Left ventricle myocardium inferior (tissue), 1 donor: ENCODE results near the gene CAMK2A. TPM values are rescaled to one million over a fixed set of nuclear protein-coding genes. Genes with fewer than 3 reads are reported as not detected.

Source experiments
- DNase-seq: peaks from one replicate; pipeline ENCODE4 v3.0.0-alpha.2; 2020
- H3K27ac ChIP-seq: fragments of 200-600 bp; replicated peaks from 2 replicates; pipeline ENCODE4 v1.8.0; 2021
- H3K27me3 ChIP-seq: fragments of 200-600 bp; 2 replicates; pipeline ENCODE4 v1.8.0; 2021; ENCODE audit warnings: low read depth
- H3K36me3 ChIP-seq: fragments of 200-600 bp; 2 replicates; pipeline ENCODE4 v1.8.0; 2021
- H3K4me1 ChIP-seq: fragments of 200-600 bp; 2 replicates; pipeline ENCODE4 v1.8.0; 2021
- H3K4me3 ChIP-seq: fragments of 200-600 bp; 2 replicates; pipeline ENCODE4 v1.8.0; 2021; ENCODE audit warnings: mild to moderate bottlenecking, moderate library complexity
- H3K9me3 ChIP-seq: fragments of 200-600 bp; replicated peaks from 2 replicates; pipeline ENCODE4 v1.8.0; 2021
- intact Hi-C: fragments of 100-400 bp; cut with micrococcal nuclease; formaldehyde crosslinking; loops from one replicate; pipeline ENCODE4 v1.11.0; 2022
- total RNA-seq: library from RNA; stranded (reverse); fragmentation: NEBNext Ultra II Directional; extraction: Animal tissue kit (Norgen Biotek cat#: 25700); gene quantifications from one replicate; pipeline ENCODE4 v1.2.1, GENCODE V29; 2021
- TF ChIP-seq, protein P1 (sequence below): fragments of 200-600 bp; IDR thresholded peaks from 2 replicates; pipeline ENCODE4 v1.8.0; 2021; ENCODE audit warnings: antibody characterized with exemption, mild to moderate bottlenecking, borderline replicate concordance
- donor health status: DM: no; HTN: yes; CAD: no; lungs with severe emphysema.

CAMK2A gene
- total RNA-seq, 1 donor from 2014 or later, result 19.4 TPM

DNA sequence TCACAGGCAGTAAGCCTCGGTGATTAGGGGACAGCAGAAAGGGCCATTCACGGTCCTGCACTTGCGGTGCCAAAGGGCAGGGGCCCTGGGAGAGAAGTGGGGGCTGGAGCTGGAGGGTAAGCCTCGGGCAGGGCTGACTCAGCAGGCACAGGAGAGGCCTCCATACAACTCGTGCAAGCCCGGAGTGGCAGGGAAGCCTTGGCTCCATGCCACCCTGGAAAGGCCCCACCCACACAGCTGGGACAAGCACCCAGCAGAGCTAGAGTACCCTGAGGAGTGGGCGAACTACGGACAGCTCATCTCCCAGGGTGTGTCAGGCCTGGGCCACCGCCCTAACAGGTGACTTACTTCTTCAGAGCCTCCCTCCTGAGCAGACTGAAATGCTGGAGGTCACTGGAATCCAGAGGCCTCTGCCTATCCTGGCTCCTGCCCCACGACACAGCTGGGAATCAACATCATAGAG, 5.6 kb upstream of the CAMK2A start:
- no peak for DNase-seq
- TF ChIP-seq, protein P1, sequence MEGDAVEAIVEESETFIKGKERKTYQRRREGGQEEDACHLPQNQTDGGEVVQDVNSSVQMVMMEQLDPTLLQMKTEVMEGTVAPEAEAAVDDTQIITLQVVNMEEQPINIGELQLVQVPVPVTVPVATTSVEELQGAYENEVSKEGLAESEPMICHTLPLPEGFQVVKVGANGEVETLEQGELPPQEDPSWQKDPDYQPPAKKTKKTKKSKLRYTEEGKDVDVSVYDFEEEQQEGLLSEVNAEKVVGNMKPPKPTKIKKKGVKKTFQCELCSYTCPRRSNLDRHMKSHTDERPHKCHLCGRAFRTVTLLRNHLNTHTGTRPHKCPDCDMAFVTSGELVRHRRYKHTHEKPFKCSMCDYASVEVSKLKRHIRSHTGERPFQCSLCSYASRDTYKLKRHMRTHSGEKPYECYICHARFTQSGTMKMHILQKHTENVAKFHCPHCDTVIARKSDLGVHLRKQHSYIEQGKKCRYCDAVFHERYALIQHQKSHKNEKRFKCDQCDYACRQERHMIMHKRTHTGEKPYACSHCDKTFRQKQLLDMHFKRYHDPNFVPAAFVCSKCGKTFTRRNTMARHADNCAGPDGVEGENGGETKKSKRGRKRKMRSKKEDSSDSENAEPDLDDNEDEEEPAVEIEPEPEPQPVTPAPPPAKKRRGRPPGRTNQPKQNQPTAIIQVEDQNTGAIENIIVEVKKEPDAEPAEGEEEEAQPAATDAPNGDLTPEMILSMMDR, result no peak
- H3K36me3 ChIP-seq, result no peaks in the 10 kb centered on the region
- intact Hi-C loops, result no loop called here
- H3K4me3 ChIP-seq, result no peak overlapping the region
- no peak overlapping the region for H3K27ac ChIP-seq
- peaks cover 7% of the 10 kb centered on the region for H3K4me1 ChIP-seq
- peaks cover 26% of the 10 kb centered on the region for H3K27me3 ChIP-seq
- H3K9me3 ChIP-seq, result no peaks in the 10 kb centered on the region

DNA sequence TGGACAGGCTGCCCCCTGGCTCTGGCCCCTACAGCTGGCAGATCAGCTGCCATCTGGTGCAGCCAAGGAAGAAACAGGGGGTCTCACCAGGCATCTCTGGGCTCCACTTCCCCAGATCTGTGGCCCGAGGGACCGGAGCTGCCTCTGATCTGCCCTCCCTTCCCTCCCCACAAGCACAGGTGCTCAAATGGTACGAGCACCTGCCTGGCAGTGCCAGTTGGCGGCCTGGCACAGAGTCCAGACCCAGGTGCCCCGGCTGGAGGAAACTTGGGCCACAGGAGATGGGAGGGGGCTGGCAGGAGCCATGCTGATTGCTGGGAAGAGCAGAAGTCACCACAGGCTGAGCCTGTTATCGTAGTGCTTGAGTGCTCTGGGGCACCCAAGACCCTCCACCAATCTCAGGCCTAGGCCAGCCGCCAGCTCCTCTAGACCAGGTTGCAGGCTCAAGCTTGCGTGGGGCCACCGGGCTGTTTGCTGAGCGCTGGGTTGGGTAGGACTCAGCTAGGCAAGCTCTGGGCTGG, 5.0 kb upstream of the CAMK2A start:
- Histone ChIP-seq H3K4me3 (no peak overlapping the region), H3K4me1 (peaks cover 7% of the 10 kb centered on the region), H3K36me3 (no peaks in the 10 kb centered on the region), H3K27ac (no peak overlapping the region), H3K9me3 (no peaks in the 10 kb centered on the region), H3K27me3 (peaks cover 29% of the 10 kb centered on the region)
- intact Hi-C loops, result no loop called here
- TF ChIP-seq, protein P1, result no peak
- no peak for DNase-seq

DNA sequence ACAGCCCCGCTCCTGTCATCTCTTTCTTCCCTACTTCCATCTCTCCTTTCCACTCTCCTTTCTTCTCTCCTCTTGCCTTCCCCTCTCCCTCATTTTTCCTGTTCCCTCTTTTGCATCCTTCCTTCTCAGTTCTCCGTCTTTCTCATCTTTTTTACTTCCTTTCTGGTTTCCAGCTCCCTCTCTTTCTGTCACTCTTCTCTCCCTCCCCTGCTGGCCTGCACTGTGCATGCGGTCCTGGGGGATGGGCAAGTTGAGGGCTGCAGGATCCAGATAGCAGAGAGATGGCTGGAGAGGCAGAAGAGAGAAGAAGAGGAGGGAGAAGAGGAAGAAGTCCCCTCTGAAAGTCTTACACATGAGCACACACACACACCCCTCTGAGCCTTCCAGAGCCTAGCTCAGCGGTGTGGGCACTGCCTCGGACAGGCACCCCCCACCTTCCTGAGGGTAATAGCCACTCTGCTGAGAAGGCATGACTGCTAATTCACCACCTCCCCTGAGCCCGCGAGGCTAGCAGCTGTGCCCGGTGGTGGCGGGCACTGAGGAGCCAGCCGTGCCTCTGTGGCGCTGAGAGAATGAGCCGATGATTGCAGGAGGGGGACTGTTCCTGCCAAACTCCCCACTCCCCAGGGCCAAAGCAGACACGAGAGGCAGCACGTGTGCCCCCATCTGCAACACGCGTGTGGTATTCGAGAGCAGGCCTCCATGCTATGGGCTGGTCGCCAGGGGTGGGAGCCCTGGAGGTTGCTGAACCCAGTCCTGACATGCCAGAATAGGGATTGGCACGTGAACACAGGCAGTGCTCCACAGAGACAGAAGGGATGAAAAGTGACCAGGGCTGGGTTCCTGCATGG, 3.7 kb upstream of the CAMK2A start:
- no peak overlapping the region for H3K27ac ChIP-seq
- TF ChIP-seq, protein P1, result no peak
- no peak overlapping the region for H3K4me3 ChIP-seq
- intact Hi-C loops, result no loop called here
- H3K9me3 ChIP-seq, result no peaks in the 10 kb centered on the region
- no peaks in the 10 kb centered on the region for H3K36me3 ChIP-seq
- no peak for DNase-seq
- H3K4me1 ChIP-seq, result peaks cover 7% of the 10 kb centered on the region
- peaks cover 33% of the 10 kb centered on the region for H3K27me3 ChIP-seq

DNA sequence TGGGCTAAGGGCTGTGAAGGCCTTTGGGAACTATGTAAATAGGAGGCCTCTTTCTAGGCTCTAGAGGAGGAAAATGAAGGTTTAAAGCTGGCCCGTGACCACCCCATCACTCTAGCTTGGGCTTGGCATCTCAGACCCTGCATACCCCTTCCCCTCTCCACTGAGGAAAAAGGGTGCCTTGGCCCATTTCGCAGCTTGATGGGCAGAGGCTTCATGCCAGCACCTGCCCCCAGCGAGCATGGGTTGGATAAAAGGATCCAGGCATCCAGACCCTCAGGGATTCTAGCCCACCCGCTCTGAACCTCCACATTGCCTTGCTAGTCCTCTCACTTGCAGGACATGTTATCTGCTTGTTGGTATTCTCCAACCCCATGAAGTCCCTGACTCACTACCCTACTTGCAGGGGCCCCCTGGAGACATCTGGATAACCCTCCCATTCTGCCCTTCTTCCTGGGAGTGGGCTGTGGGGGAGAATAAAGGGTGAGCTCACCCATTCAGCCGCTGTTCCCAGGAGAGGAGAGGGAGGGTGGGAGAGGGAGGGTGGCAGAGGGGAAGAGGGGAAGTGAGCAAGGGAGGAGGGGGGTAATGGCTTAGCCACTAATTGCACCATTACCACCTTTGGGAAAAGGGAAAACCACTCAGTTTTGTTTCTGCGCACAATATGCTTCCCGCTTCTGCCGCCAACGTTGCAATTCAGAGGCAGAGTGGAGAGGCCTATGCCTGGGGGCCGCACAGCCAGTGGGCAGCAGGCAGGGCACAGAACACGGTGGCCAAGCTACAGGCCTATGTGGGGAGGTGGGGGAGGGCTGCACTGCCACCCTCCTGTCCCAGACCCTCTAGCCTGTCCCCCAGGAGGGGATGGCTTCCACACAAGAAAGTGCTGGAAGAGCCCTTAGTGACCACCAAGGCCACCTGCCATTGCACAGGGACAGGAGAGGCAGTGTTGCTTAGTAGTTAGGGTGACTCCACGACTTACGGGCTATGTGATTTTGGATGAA, 2.1 kb upstream of the CAMK2A start:
- Histone ChIP-seq H3K4me1 (peaks cover 7% of the 10 kb centered on the region), H3K9me3 (no peaks in the 10 kb centered on the region)
- intact Hi-C loops, result no loop called here

More for the DNA sequence above, 2.1 kb upstream of the CAMK2A start:
- DNase-seq, result no peak
- Histone ChIP-seq H3K27me3 (peaks cover 33% of the 10 kb centered on the region), H3K36me3 (no peaks in the 10 kb centered on the region), H3K27ac (no peak overlapping the region), H3K4me3 (no peak overlapping the region)
- TF ChIP-seq, protein P1, result no peak
